Measurements from ENCODE around the gene ZBTB39.
"Not testable (repeated sequence)": the region's sequence is repeated elsewhere in the genome, so short reads cannot be mapped to it uniquely, and the experiment has no call there.

ZBTB39 gene

GRCh38 chr12:56978397-56979138, 27.8 kb downstream of the ZBTB39 start:
- DNase-seq = no peak

- not testable (repeated sequence) for DNase-seq
Measured at GRCh38 chr12:56977361-56977760, 29.0 kb downstream of the ZBTB39 start.

GRCh38 chr12:56974224-56974623, 32.1 kb downstream of the ZBTB39 start:
- DNase-seq = not testable (repeated sequence)

- not testable (repeated sequence) for DNase-seq
Measured at GRCh38 chr12:56968910-56969309, 37.4 kb downstream of the ZBTB39 start.

GRCh38 chr12:56965997-56966642, 40.2 kb downstream of the ZBTB39 start:
- not testable (repeated sequence) for DNase-seq

GRCh38 chr12:56965124-56965523, 41.2 kb downstream of the ZBTB39 start:
- not testable (repeated sequence) for DNase-seq

- not testable (repeated sequence) for DNase-seq
Measured at GRCh38 chr12:56963557-56963956, 42.8 kb downstream of the ZBTB39 start.

- not testable (repeated sequence) for DNase-seq
Measured at GRCh38 chr12:56962247-56962646, 44.1 kb downstream of the ZBTB39 start.

GRCh38 chr12:56958422-56958821, 47.9 kb downstream of the ZBTB39 start:
- no peak for DNase-seq

- DNase-seq = no peak
Measured at GRCh38 chr12:56957229-56958052, 48.9 kb downstream of the ZBTB39 start, which contains the start of gene RDH16. Gene RDH16, minus strand, starts transcription at chr12:56957608. Its CDS starts 146 bp downstream, at chr12:56957462.

- no peak for DNase-seq
Measured at GRCh38 chr12:56955631-56956256, 50.6 kb downstream of the ZBTB39 start.

GRCh38 chr12:56954958-56955355, 51.4 kb downstream of the ZBTB39 start:
- no peak for DNase-seq

- DNase-seq = no peak
Measured at GRCh38 chr12:56954057-56954957, 52.0 kb downstream of the ZBTB39 start.

- DNase-seq = no peak
Measured at GRCh38 chr12:56953314-56953713, 53.0 kb downstream of the ZBTB39 start.

GRCh38 chr12:56951582-56952339, 54.6 kb downstream of the ZBTB39 start:
- DNase-seq = no peak

- no peak for DNase-seq
Measured at GRCh38 chr12:56948881-56949280, 57.5 kb downstream of the ZBTB39 start.

Measured in NCI-H2171 treated with DMSO at 0.1 percent for 48 hours (cell line).